Effector CD4-positive, alpha-beta T cell (primary cell): ENCODE results near the gene MR1.
"Not testable (repeated sequence)": the region's sequence is repeated elsewhere in the genome, so short reads cannot be mapped to it uniquely, and the experiment has no call there.

Experiments used
- DNase-seq: peaks from one replicate; pipeline ENCODE4 v3.0.0-alpha.2; 2020

Gene MR1

DNA sequence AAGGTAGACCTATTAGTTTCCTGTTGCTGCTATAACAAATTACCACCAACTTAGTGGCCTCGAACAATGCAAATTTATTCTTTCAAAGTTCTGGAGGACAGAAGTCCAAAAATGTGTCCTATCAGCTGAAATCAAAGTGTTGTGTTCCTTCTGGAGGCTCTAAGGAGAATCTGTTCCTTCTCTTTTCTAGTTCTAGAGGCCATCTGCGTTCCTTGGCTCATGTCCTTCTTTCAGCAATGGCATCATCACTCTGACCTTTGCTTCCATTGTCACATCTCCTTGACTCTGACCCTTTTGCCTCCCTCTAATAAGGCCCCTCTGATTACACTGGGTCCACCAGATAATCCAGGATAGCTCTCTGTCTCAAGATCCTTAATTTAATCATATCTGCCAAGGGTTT, 1.2 kb upstream of the MR1 start:
- DNase-seq = no peak

GRCh38 chr1:181033128-181033798, 520 bp upstream of the MR1 start:
- DNase-seq = no peak

DNA sequence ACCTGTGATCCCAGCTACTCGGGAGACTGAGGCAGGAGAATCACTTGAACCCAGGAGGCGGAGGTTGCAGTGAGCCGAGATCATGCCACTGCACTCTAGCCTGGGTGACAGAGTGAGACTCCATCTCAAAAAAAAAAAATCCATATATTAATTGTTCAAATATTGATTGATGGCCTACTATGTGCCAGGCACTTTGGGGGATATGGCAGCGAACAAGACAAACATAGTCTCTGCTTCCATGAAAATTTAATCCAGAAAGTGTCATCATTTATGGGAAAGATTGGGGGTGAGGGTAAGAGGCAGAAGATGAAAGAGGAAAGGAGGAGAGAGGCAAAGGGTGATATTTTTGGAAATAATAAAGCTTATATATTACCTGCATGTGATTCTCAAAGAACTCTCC, 1.4 kb downstream of the MR1 start:
- not testable (repeated sequence) for DNase-seq

GRCh38 chr1:181036107-181036836, 2.5 kb downstream of the MR1 start:
- DNase-seq = no peak

GRCh38 chr1:181037386-181037785, 3.6 kb downstream of the MR1 start:
- DNase-seq = no peak

DNA sequence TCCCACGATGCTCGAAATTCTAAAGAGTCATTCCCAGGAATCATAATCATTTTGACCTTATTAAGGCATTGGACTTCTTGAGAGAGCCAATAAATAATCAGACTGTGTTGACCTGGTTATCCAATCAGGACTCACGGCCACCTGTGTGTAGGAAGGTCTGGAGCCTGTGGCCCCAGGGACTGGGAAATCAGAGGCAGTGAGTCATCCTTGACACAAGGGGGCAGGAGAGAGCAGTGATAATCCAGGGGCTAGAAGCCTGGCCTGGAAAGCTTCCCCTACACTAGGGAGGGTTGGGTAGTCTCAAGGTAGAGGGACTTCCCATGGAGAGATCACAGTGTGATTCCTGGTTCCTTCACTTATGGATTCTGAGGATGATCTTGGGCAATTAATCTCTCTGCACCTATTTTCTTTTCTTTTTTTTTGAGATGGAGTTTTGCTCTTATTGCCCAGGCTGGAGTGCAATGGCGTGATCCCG, 4.7 kb downstream of the MR1 start:
- DNase-seq = peak; percentile 55

GRCh38 chr1:181040284-181040865, 6.6 kb downstream of the MR1 start:
- DNase-seq = no peak

DNA sequence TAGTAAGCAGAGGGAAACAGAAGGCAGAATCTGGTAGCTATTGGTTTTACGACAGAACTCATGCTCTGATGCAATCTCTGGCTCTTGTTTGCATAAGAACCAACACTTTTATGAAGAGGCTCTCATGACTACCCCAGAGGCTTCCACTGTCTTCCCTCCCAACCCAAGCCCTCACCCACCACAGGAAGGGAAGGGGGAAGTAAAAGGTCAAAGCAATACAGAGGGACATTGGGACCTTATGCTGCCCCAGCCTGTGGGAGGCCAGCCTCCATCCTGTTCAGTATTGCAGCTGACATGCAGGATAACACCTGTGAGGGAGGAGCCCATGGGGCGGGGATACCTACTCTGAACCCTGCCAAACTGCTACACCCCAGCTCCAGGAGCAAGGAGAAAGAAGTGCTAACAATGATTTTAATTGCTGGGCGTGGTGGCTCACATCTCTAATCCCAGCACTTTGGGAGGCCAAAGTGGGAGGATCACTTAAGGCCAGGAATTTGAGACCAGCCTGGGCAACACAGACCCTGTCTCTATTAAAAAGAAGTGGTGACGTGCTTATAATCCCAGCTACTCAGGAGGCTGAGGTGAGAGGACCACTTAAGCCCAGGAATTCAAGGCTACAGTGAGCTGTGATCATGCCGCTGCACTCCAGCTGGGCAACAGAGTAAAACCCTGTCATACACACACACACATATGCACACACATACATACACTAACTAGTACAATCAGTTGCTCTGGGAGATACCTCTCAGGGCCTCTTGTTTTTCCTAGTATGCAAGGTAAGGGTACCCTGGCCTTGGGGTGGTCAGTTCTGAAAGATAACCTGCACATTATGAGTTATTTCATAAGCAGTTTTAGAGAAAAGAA, 9.5 kb downstream of the MR1 start:
- no peak for DNase-seq

DNA sequence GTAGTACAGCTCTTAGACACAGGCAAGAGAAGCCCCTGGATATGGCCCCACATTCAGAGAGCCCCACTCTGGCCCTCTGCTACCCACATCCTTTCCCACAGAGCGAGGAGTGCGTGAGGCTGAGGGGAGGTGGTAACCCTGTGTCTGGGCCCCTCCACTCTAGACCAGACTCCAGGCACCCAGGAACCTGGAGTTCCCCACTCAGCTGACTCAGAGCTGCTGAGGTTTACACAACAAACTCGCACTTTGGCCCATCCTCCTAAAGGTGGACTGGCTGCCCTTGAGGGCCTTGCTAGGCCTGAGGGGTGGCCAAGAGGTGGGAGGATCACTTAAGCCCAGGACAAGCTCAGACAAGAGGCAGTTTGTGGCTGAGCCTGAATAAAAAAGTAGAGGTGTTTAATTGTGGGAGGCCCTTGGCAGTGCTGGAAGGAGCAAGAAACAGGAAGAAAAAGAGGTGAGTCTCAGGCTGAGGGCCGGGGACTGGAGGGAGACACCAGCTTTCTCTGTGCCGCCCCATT, 10.7 kb downstream of the MR1 start:
- DNase-seq = no peak

- DNase-seq = not testable (repeated sequence)
Measured at GRCh38 chr1:181045946-181046345, 12.2 kb downstream of the MR1 start.

GRCh38 chr1:181049378-181049777, 15.6 kb downstream of the MR1 start:
- no peak for DNase-seq

DNA sequence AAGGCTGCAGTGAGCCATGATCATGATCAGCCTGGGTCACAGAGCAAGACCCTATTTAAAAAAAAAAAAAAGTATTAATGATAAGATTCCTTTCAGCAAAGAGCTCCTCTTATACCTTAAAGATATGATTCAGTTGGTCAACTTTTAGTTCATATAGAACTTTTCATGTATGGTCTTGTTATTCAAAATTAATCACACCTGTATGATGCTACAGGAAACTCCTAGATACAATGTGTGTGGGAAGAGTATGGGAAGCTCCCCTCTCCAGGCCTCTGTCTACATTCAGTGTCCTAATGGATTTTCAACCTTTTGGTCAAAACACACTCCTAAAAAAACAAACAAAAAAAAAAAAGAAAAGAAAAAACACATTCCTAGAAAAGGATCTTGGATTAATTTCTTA, 17.1 kb downstream of the MR1 start:
- DNase-seq = no peak

GRCh38 chr1:181056560-181056959, 22.8 kb downstream of the MR1 start:
- no peak for DNase-seq

GRCh38 chr1:181057079-181057478, 23.3 kb downstream of the MR1 start:
- DNase-seq = no peak

- DNase-seq = no peak
Measured at GRCh38 chr1:181059435-181059834, 25.7 kb downstream of the MR1 start.

GRCh38 chr1:181060066-181060465, 26.3 kb downstream of the MR1 start:
- DNase-seq = no peak

GRCh38 chr1:181060947-181061346, 27.2 kb downstream of the MR1 start:
- DNase-seq = not testable (repeated sequence)

DNA sequence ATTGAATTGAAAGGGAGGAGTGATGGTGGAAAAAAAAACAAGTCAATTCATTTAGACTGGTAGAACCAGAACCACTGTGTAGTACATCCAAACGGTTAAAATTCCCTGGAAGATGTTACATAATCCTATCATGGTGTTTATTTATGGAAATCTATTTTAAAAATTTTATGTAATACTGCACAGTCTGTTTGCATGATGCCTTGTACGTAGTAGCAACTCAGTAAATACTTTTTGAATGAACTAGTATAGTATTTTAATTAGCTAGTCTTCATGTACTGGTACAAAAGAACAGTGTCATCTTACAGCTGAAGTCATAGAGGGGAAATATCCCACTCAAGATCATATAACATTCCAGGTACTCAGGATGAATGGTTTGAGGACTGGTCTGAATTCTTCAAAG, 27.7 kb downstream of the MR1 start:
- DNase-seq = no peak

- DNase-seq = no peak
Measured at GRCh38 chr1:181061891-181062835, 28.4 kb downstream of the MR1 start.

- DNase-seq = no peak
Measured at GRCh38 chr1:181062836-181063428, 29.1 kb downstream of the MR1 start.

- DNase-seq = no peak
Measured at GRCh38 chr1:181064011-181064623, 30.3 kb downstream of the MR1 start.
